ENCODE measurements around the gene UNC79.

The UNC79 gene

GRCh38 chr14:93638790-93639189 is 208.1 kb downstream of the UNC79 start:
- H3K9me3 ChIP-seq (ENCODE audit: insufficient read depth, low read length) = no peaks in the 10 kb centered on the region
- H3K4me1 ChIP-seq (ENCODE audit: insufficient read depth, insufficient read length) = no peaks in the 10 kb centered on the region
- DNase-seq (ENCODE audit: low read depth, low spot score) = no peak
- H3K36me3 ChIP-seq (ENCODE audit: insufficient read depth, insufficient read length, low read length) = no peaks in the 10 kb centered on the region
- H3K27me3 ChIP-seq (ENCODE audit: insufficient read depth, insufficient read length) = no peaks in the 10 kb centered on the region
- no peak for TF ChIP-seq SUZ12 (IDR thresholded peaks at IDR 0.05; ENCODE audit: extremely low read depth, insufficient read depth, insufficient read length)
- TF ChIP-seq YY1 (IDR thresholded peaks at IDR 0.05; ENCODE audit: insufficient read depth, insufficient read length) = no peak
- no peak for TF ChIP-seq ZNF274 (IDR thresholded peaks at IDR 0.05; ENCODE audit: low read depth, low read length)
- H3K4me3 ChIP-seq (ENCODE audit: insufficient read length, low read depth) = no peak overlapping the region
- H3K9ac ChIP-seq (ENCODE audit: insufficient read length, low read depth) = no peak overlapping the region

GRCh38 chr14:93643127-93643526 is 212.4 kb downstream of the UNC79 start:
- DNase-seq (ENCODE audit: low read depth, low spot score) = no peak
- Histone ChIP-seq H3K36me3 (ENCODE audit: insufficient read depth, insufficient read length, low read length) (no peaks in the 10 kb centered on the region), H3K27me3 (ENCODE audit: insufficient read depth, insufficient read length) (no peaks in the 10 kb centered on the region), H3K9me3 (ENCODE audit: insufficient read depth, low read length) (no peaks in the 10 kb centered on the region), H3K4me3 (ENCODE audit: insufficient read length, low read depth) (no peak overlapping the region), H3K4me1 (ENCODE audit: insufficient read depth, insufficient read length) (no peaks in the 10 kb centered on the region), H3K9ac (ENCODE audit: insufficient read length, low read depth) (no peak overlapping the region)
- no peak for TF ChIP-seq YY1 (IDR thresholded peaks at IDR 0.05; ENCODE audit: insufficient read depth, insufficient read length)
- no peak for TF ChIP-seq SUZ12 (IDR thresholded peaks at IDR 0.05; ENCODE audit: extremely low read depth, insufficient read depth, insufficient read length)
- no peak for TF ChIP-seq ZNF274 (IDR thresholded peaks at IDR 0.05; ENCODE audit: low read depth, low read length)

GRCh38 chr14:93643676-93644075 is 212.9 kb downstream of the UNC79 start:
- Histone ChIP-seq H3K4me3 (ENCODE audit: insufficient read length, low read depth) (no peak overlapping the region), H3K9ac (ENCODE audit: insufficient read length, low read depth) (no peak overlapping the region), H3K4me1 (ENCODE audit: insufficient read depth, insufficient read length) (no peaks in the 10 kb centered on the region), H3K36me3 (ENCODE audit: insufficient read depth, insufficient read length, low read length) (no peaks in the 10 kb centered on the region), H3K9me3 (ENCODE audit: insufficient read depth, low read length) (no peaks in the 10 kb centered on the region), H3K27me3 (ENCODE audit: insufficient read depth, insufficient read length) (no peaks in the 10 kb centered on the region)
- DNase-seq (ENCODE audit: low read depth, low spot score) = no peak
- no peak for TF ChIP-seq ZNF274 (IDR thresholded peaks at IDR 0.05; ENCODE audit: low read depth, low read length)
- TF ChIP-seq YY1 (IDR thresholded peaks at IDR 0.05; ENCODE audit: insufficient read depth, insufficient read length) = no peak
- TF ChIP-seq SUZ12 (IDR thresholded peaks at IDR 0.05; ENCODE audit: extremely low read depth, insufficient read depth, insufficient read length) = no peak

GRCh38 chr14:93645200-93645599 is 214.5 kb downstream of the UNC79 start:
- TF ChIP-seq SUZ12 (IDR thresholded peaks at IDR 0.05; ENCODE audit: extremely low read depth, insufficient read depth, insufficient read length) = no peak
- no peak for TF ChIP-seq YY1 (IDR thresholded peaks at IDR 0.05; ENCODE audit: insufficient read depth, insufficient read length)
- no peaks in the 10 kb centered on the region for H3K9me3 ChIP-seq (ENCODE audit: insufficient read depth, low read length)
- H3K4me3 ChIP-seq (ENCODE audit: insufficient read length, low read depth) = no peak overlapping the region
- H3K36me3 ChIP-seq (ENCODE audit: insufficient read depth, insufficient read length, low read length) = no peaks in the 10 kb centered on the region
- no peaks in the 10 kb centered on the region for H3K27me3 ChIP-seq (ENCODE audit: insufficient read depth, insufficient read length)
- no peak for DNase-seq (ENCODE audit: low read depth, low spot score)
- H3K9ac ChIP-seq (ENCODE audit: insufficient read length, low read depth) = no peak overlapping the region
- no peaks in the 10 kb centered on the region for H3K4me1 ChIP-seq (ENCODE audit: insufficient read depth, insufficient read length)

- H3K27me3 ChIP-seq (ENCODE audit: insufficient read depth, insufficient read length) = no peaks in the 10 kb centered on the region
- no peaks in the 10 kb centered on the region for H3K4me1 ChIP-seq (ENCODE audit: insufficient read depth, insufficient read length)
- H3K9ac ChIP-seq (ENCODE audit: insufficient read length, low read depth) = no peak overlapping the region
- no peaks in the 10 kb centered on the region for H3K36me3 ChIP-seq (ENCODE audit: insufficient read depth, insufficient read length, low read length)
- no peaks in the 10 kb centered on the region for H3K9me3 ChIP-seq (ENCODE audit: insufficient read depth, low read length)
- no peak overlapping the region for H3K4me3 ChIP-seq (ENCODE audit: insufficient read length, low read depth)
- TF ChIP-seq SUZ12 (IDR thresholded peaks at IDR 0.05; ENCODE audit: extremely low read depth, insufficient read depth, insufficient read length) (no peak), ZNF274 (IDR thresholded peaks at IDR 0.05; ENCODE audit: low read depth, low read length) (no peak), YY1 (IDR thresholded peaks at IDR 0.05; ENCODE audit: insufficient read depth, insufficient read length) (no peak)
- peak; percentile 9 for DNase-seq (ENCODE audit: low read depth, low spot score)
These were observed 217.9 kb downstream of the UNC79 start for GRCh38 chr14:93648440-93649168.

GRCh38 chr14:93654599-93654998 is 223.9 kb downstream of the UNC79 start:
- H3K4me3 ChIP-seq (ENCODE audit: insufficient read length, low read depth) = no peak overlapping the region
- TF ChIP-seq SUZ12 (IDR thresholded peaks at IDR 0.05; ENCODE audit: extremely low read depth, insufficient read depth, insufficient read length) (no peak), YY1 (IDR thresholded peaks at IDR 0.05; ENCODE audit: insufficient read depth, insufficient read length) (no peak), ZNF274 (IDR thresholded peaks at IDR 0.05; ENCODE audit: low read depth, low read length) (no peak)
- no peak overlapping the region for H3K9ac ChIP-seq (ENCODE audit: insufficient read length, low read depth)
- H3K27me3 ChIP-seq (ENCODE audit: insufficient read depth, insufficient read length) = no peaks in the 10 kb centered on the region
- H3K4me1 ChIP-seq (ENCODE audit: insufficient read depth, insufficient read length) = no peaks in the 10 kb centered on the region
- no peaks in the 10 kb centered on the region for H3K9me3 ChIP-seq (ENCODE audit: insufficient read depth, low read length)
- no peaks in the 10 kb centered on the region for H3K36me3 ChIP-seq (ENCODE audit: insufficient read depth, insufficient read length, low read length)
- no peak for DNase-seq (ENCODE audit: low read depth, low spot score)

- Histone ChIP-seq H3K4me3 (ENCODE audit: insufficient read length, low read depth) (no peak overlapping the region), H3K27me3 (ENCODE audit: insufficient read depth, insufficient read length) (no peaks in the 10 kb centered on the region), H3K4me1 (ENCODE audit: insufficient read depth, insufficient read length) (no peaks in the 10 kb centered on the region), H3K9ac (ENCODE audit: insufficient read length, low read depth) (no peak overlapping the region), H3K36me3 (ENCODE audit: insufficient read depth, insufficient read length, low read length) (no peaks in the 10 kb centered on the region), H3K9me3 (ENCODE audit: insufficient read depth, low read length) (no peaks in the 10 kb centered on the region)
- DNase-seq (ENCODE audit: low read depth, low spot score) = peak; percentile 64
- TF ChIP-seq ZNF274 (IDR thresholded peaks at IDR 0.05; ENCODE audit: low read depth, low read length) (no peak), SUZ12 (IDR thresholded peaks at IDR 0.05; ENCODE audit: extremely low read depth, insufficient read depth, insufficient read length) (no peak), YY1 (IDR thresholded peaks at IDR 0.05; ENCODE audit: insufficient read depth, insufficient read length) (no peak)
These were observed 224.5 kb downstream of the UNC79 start for GRCh38 chr14:93655078-93655750.
